ENCODE data around the gene RSRC2.
A peak's percentile ranks its signal among the peaks of the same experiment; 100 is the strongest.

The RSRC2 gene

DNA sequence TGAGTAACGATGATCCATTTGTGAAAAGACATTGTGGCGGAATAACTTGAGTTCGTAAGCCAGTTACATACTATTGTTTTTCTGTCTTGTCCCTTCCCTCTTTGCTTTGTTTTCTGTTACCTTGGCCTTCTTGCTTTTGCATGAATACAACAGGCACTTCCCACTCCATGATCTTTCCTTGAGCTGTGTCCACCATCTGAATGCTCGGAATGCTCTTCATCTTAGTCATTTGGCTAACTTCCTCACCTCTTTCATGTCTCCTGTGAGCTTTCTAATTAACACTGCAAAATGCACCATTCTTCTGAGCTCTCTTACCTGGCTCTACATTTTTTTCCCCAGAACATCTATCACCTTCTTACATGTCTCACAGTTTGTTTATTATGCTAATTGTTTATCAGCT is 10.3 kb upstream of the RSRC2 start:
- no peak for DNase-seq (ENCODE audit: low read depth)
- TF ChIP-seq, protein P1, sequence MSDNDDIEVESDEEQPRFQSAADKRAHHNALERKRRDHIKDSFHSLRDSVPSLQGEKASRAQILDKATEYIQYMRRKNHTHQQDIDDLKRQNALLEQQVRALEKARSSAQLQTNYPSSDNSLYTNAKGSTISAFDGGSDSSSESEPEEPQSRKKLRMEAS (IDR thresholded peaks at IDR 0.05; ENCODE audit: low read depth, low read length), result no peak
- TF ChIP-seq, protein P2, sequence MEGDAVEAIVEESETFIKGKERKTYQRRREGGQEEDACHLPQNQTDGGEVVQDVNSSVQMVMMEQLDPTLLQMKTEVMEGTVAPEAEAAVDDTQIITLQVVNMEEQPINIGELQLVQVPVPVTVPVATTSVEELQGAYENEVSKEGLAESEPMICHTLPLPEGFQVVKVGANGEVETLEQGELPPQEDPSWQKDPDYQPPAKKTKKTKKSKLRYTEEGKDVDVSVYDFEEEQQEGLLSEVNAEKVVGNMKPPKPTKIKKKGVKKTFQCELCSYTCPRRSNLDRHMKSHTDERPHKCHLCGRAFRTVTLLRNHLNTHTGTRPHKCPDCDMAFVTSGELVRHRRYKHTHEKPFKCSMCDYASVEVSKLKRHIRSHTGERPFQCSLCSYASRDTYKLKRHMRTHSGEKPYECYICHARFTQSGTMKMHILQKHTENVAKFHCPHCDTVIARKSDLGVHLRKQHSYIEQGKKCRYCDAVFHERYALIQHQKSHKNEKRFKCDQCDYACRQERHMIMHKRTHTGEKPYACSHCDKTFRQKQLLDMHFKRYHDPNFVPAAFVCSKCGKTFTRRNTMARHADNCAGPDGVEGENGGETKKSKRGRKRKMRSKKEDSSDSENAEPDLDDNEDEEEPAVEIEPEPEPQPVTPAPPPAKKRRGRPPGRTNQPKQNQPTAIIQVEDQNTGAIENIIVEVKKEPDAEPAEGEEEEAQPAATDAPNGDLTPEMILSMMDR (IDR thresholded peaks at IDR 0.05; ENCODE audit: low read depth, low read length), result no peak
- TF ChIP-seq MYC (IDR thresholded peaks at IDR 0.05; ENCODE audit: low read depth, low read length) (no peak), POLR2A (IDR thresholded peaks at IDR 0.05; ENCODE audit: extremely low read depth, insufficient read length) (no peak)

DNA sequence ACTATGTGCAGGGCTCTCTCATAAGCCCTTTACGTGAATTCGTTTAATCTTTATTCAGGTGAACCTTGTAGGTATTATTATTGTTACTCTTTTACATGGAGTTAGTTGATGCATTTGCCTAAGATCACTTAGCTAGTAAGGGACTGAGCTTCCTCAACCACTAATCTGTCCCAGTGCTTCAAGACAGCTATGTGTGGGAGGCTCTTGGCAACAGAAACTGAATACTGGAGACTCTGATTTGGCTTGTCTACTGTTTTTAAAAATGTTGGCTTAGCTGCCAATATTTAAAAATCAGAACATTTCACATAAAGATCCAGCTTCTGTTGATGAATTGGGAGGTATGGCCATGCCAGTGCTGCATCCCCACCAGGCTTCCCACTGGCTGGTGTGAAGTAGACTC is 7.1 kb upstream of the RSRC2 start:
- H3K4me3 ChIP-seq (ENCODE audit: low read depth, low read length), result no peak overlapping the region
- DNase-seq (ENCODE audit: low read depth), result no peak
- no peak for TF ChIP-seq POLR2A (IDR thresholded peaks at IDR 0.05; ENCODE audit: extremely low read depth, insufficient read length)
- TF ChIP-seq MYC (IDR thresholded peaks at IDR 0.05; ENCODE audit: low read depth, low read length), result no peak
- TF ChIP-seq, protein P1 (IDR thresholded peaks at IDR 0.05; ENCODE audit: low read depth, low read length), result no peak
- TF ChIP-seq, protein P2 (IDR thresholded peaks at IDR 0.05; ENCODE audit: low read depth, low read length), result no peak

More for the DNA sequence above, 10.3 kb upstream of the RSRC2 start:
- no peak overlapping the region for H3K4me3 ChIP-seq (ENCODE audit: low read depth, low read length)

DNA sequence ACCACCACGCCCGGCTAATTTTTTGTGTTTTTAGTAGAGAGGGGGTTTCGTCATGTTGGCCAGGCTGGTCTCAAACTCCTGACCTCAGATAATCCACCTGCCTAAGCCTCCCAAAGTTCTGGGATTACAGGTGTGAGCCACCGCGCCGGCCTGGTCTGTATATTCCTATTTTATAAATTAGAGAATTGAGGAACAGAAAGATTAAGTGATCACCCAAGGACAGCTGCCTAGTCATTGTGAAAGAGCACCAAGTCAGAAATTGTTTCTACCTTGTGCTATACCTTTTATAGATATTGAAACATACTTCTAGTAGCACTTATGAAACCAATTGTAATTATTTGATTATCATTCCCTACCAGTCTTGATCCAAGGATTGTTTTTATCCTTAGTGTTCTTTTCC is 2.3 kb upstream of the RSRC2 start:
- TF ChIP-seq, protein P2 (IDR thresholded peaks at IDR 0.05; ENCODE audit: low read depth, low read length), result no peak
- TF ChIP-seq MYC (IDR thresholded peaks at IDR 0.05; ENCODE audit: low read depth, low read length), result no peak
- TF ChIP-seq, protein P1 (IDR thresholded peaks at IDR 0.05; ENCODE audit: low read depth, low read length), result no peak
- TF ChIP-seq POLR2A (IDR thresholded peaks at IDR 0.05; ENCODE audit: extremely low read depth, insufficient read length), result no peak
- DNase-seq (ENCODE audit: low read depth), result no peak
- H3K4me3 ChIP-seq (ENCODE audit: low read depth, low read length), result no peak overlapping the region

DNA sequence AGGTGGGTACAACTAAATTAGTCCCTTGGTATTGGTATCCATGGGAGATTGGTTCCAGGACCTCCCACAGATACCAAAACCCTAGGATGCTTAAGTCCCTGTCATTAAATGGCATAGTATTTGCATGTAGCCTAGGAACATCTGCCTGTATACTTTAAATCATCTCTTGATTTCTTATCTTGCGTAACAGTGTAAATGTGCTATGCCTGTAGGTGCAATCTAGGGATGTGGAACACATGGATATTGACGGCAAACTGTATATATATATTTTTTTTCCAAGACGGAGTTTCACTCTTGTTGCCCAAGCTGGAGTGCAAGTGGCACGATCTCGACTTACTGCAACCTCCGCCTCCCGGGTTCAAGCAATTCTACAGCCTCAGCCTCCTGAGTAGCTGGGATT is 1.8 kb upstream of the RSRC2 start:
- TF ChIP-seq POLR2A (IDR thresholded peaks at IDR 0.05; ENCODE audit: extremely low read depth, insufficient read length) (no peak), MYC (IDR thresholded peaks at IDR 0.05; ENCODE audit: low read depth, low read length) (no peak)
- TF ChIP-seq, protein P1 (IDR thresholded peaks at IDR 0.05; ENCODE audit: low read depth, low read length), result no peak
- TF ChIP-seq, protein P2 (IDR thresholded peaks at IDR 0.05; ENCODE audit: low read depth, low read length), result no peak
- peak overlapping the region; percentile 87 for H3K4me3 ChIP-seq (ENCODE audit: low read depth, low read length)
- no peak for DNase-seq (ENCODE audit: low read depth)

DNA sequence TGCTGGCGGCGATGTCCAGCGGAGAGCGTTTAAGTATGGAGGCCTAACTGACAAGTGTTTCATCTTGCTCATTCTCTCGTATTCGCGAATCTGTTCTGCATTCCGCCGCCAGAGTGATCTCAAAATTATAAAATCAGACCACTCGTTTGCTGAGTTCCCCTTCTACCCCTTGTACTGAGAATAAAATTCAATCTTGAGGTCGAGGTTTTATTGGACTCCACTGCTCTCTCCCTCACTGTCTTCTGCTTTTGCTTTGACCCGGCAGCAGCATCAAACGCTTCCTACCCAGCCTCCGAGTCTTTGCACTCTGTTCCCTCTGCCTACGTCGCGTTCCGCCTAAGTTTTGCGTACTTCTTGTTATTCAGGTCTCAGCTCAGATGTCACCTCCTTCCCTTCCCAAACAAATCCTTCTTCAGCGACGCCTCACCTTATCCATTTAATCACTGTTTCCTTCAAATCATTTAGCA is 775 bp upstream of the RSRC2 start:
- no peak for TF ChIP-seq MYC (IDR thresholded peaks at IDR 0.05; ENCODE audit: low read depth, low read length)
- TF ChIP-seq, protein P2 (IDR thresholded peaks at IDR 0.05; ENCODE audit: low read depth, low read length), result no peak
- TF ChIP-seq, protein P1 (IDR thresholded peaks at IDR 0.05; ENCODE audit: low read depth, low read length), result no peak
- no peak for TF ChIP-seq POLR2A (IDR thresholded peaks at IDR 0.05; ENCODE audit: extremely low read depth, insufficient read length)
- DNase-seq (ENCODE audit: low read depth), result peak; percentile 86
- H3K4me3 ChIP-seq (ENCODE audit: low read depth, low read length), result peak overlapping the region; percentile 87
